GM19372 (cell line): ENCODE results near the gene BAIAP3.

Experiments used
- ATAC-seq: cut with Tn5 transposase; IDR thresholded peaks from one replicate; pipeline ENCODE4 v1.9.1; 2021; ENCODE audit warnings: mild to moderate bottlenecking, low read depth, moderate library complexity; ENCODE audit not compliant: unreplicated experiment

The BAIAP3 gene

GRCh38 chr16:1362807-1363206, 29.4 kb downstream of the BAIAP3 start:
- no peak for ATAC-seq

GRCh38 chr16:1363501-1364041, 30.1 kb downstream of the BAIAP3 start:
- no peak for ATAC-seq

- no peak for ATAC-seq
Observed at GRCh38 chr16:1364510-1364909, 31.1 kb downstream of the BAIAP3 start.

- ATAC-seq, result no peak
Observed at GRCh38 chr16:1366060-1366711, 32.7 kb downstream of the BAIAP3 start.

- no peak for ATAC-seq
Observed at GRCh38 chr16:1366712-1367299, 33.4 kb downstream of the BAIAP3 start.

GRCh38 chr16:1367486-1368174, 34.2 kb downstream of the BAIAP3 start:
- no peak for ATAC-seq

GRCh38 chr16:1371054-1371978, 37.9 kb downstream of the BAIAP3 start:
- no peak for ATAC-seq

- ATAC-seq, result no peak
Observed at GRCh38 chr16:1372292-1372950, 39.0 kb downstream of the BAIAP3 start.

GRCh38 chr16:1374418-1375297, 41.2 kb downstream of the BAIAP3 start:
- ATAC-seq, result no peak

- no peak for ATAC-seq
Observed at GRCh38 chr16:1375298-1375640, 41.8 kb downstream of the BAIAP3 start.

- no peak for ATAC-seq
Observed at GRCh38 chr16:1375741-1376410, 42.4 kb downstream of the BAIAP3 start.

- ATAC-seq, result no peak
Observed at GRCh38 chr16:1377406-1378010, 44.1 kb downstream of the BAIAP3 start.

- no peak for ATAC-seq
Observed at GRCh38 chr16:1378087-1378803, 44.8 kb downstream of the BAIAP3 start.

- ATAC-seq, result no peak
Observed at GRCh38 chr16:1378804-1379303, 45.4 kb downstream of the BAIAP3 start.

GRCh38 chr16:1379304-1380076, 46.0 kb downstream of the BAIAP3 start:
- ATAC-seq, result no peak

GRCh38 chr16:1380195-1380594, 46.8 kb downstream of the BAIAP3 start:
- no peak for ATAC-seq
